GM10248 (cell line): ENCODE data around the gene CCL13.

Source experiments
- CTCF ChIA-PET: fragments of 300-600 bp; sonication (Branson Sonifier 250); formaldehyde crosslinking; extraction: SDS; loops from one replicate; lab custom pipeline; 2021; ENCODE audit warnings: antibody characterized with exemption; lab: Yijun Ruan, JAX
- POLR2A ChIA-PET: fragments of 350-650 bp; sonication (Branson Sonifier 250); formaldehyde crosslinking; extraction: SDS; loops from one replicate; lab custom pipeline; 2020; ENCODE audit warnings: antibody characterized with exemption; lab: Yijun Ruan, JAX
- DNase-seq: peaks from one replicate; pipeline ENCODE4 v3.0.0; 2012; ENCODE audit errors: extremely low spot score
- CTCF ChIP-seq: IDR thresholded peaks from 2 replicates; pipeline ENCODE4 v1.5.1; 2012; ENCODE audit warnings: mild to moderate bottlenecking, low read depth; ENCODE audit errors: extremely low read depth, missing control alignments, control extremely low read depth

CCL13 gene

GRCh38 chr17:34384822-34385605 lies 28.7 kb downstream of the CCL13 start:
- ChIA-PET POLR2A (no interaction called here), CTCF (interaction anchor here (0.9 to 3.5 kb wide), 3 partner anchors 10 to 35 kb away, joined by 3 to 25 read pairs (median 3); no protein-coding TSS in a partner anchor)
- no peak for DNase-seq
- no peak for TF ChIP-seq CTCF

GRCh38 chr17:34386343-34386696 lies 30.0 kb downstream of the CCL13 start:
- CTCF ChIA-PET: interaction anchor here (0.8 kb wide), 1 partner anchor 13 kb away, joined by 3 read pairs; no protein-coding TSS in a partner anchor
- TF ChIP-seq CTCF: no peak
- POLR2A ChIA-PET: no interaction called here
- DNase-seq: no peak

GRCh38 chr17:34386697-34387550 lies 30.6 kb downstream of the CCL13 start:
- DNase-seq: no peak
- CTCF ChIA-PET: interaction anchor here (0.8 to 1.5 kb wide), 7 partner anchors 12 to 240 kb away, joined by 3 to 5 read pairs (median 4); no protein-coding TSS in a partner anchor
- TF ChIP-seq CTCF: no peak
- POLR2A ChIA-PET: no interaction called here

GRCh38 chr17:34387566-34387965 lies 31.3 kb downstream of the CCL13 start:
- TF ChIP-seq CTCF: no peak
- ChIA-PET POLR2A (no interaction called here), CTCF (interaction anchor here (0.9 to 1.5 kb wide), 6 partner anchors 12 to 241 kb away, joined by 3 to 5 read pairs (median 4); no protein-coding TSS in a partner anchor)
- DNase-seq: no peak

GRCh38 chr17:34389126-34389750 lies 33.0 kb downstream of the CCL13 start:
- CTCF ChIA-PET: interaction anchor here (1.2 kb wide), 2 partner anchors 9 to 28 kb away, joined by 4 to 5 read pairs; no protein-coding TSS in a partner anchor
- TF ChIP-seq CTCF: no peak
- no peak for DNase-seq
- POLR2A ChIA-PET: no interaction called here

- DNase-seq: no peak
- ChIA-PET CTCF (interaction anchor here (1.2 kb wide), 1 partner anchor 219 kb away, joined by 3 read pairs; no protein-coding TSS in a partner anchor), POLR2A (no interaction called here)
- no peak for TF ChIP-seq CTCF
These were observed 34.4 kb downstream of the CCL13 start for GRCh38 chr17:34390649-34391048.
